Esophagus mucosa (tissue), 1 donor: ENCODE data around the gene SNX7. TPM values are rescaled to one million over a fixed set of nuclear protein-coding genes. Genes with fewer than 3 reads are reported as not detected.

ENCODE experiments used
- ATAC-seq: fragments of 200-7000 bp; cut with Tn5 transposase; one replicate; pipeline ENCODE4 v1.9.1; 2020
- total RNA-seq: library from RNA; stranded (reverse); gene quantifications from one replicate; pipeline ENCODE4 v1.2.4, GENCODE V29; 2023
- donor health status: DM: yes; HTN: yes; CAD: no.

SNX7 gene
- total RNA-seq, 1 donor from 2014 or later, result 25.4 TPM

DNA sequence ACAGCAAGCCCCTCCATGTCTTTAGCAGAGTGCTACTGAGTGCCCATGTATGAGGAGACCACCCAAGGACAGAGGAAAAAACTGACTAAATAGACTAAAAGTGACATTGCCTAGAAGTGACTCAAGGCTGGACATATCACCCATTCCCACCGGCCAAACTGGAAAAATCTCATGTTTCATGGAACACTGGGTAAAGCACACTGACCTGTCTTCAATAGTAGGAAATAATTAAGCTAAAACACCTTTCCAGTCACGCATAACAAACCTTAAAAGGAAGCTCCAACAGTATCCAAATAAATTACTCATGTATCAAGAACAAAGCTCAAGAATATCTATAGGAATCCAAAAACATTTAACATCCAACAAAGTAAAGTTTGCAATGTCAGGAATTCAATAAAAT, 120.4 kb downstream of the SNX7 start:
- ATAC-seq, result no peak

DNA sequence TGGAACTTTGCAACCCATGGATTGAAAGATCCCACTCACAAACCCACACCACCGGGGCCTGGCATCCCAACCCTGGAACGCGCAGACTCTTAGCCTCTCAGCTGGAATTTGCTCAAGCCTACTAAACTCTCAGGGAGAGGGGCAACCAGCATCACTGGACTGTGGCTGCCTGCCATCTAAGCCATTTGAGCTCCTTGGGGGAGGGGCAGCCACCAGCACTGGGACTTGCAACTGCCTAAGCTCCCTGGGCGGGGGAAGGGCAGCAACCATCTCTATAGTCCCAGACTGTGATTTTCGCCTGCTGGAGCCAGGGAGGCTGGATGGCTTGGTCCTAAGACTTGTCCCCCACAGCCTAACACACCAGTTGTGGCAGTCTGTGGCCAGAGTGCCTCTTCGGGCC, 122.3 kb downstream of the SNX7 start:
- no peak for ATAC-seq

DNA sequence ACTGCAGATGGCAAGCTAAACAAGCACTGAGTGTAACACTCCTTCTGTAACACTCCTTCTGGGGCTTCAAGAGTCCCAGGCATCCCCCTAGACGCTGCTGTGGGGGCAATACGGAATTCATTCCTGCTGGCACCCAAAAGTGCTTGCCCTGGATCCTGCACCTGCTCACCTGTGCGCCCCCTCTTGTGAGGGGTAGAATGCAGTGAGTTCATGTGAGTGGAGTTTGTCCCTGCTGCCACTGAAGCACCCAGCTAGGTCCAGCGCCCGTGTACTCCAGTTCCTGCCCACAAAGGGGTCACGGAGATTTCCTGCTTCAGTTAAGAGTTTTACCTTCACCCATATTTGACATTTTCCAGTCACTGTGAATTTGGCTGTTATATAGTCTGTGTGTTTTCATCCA, 130.0 kb downstream of the SNX7 start:
- ATAC-seq, result no peak

DNA sequence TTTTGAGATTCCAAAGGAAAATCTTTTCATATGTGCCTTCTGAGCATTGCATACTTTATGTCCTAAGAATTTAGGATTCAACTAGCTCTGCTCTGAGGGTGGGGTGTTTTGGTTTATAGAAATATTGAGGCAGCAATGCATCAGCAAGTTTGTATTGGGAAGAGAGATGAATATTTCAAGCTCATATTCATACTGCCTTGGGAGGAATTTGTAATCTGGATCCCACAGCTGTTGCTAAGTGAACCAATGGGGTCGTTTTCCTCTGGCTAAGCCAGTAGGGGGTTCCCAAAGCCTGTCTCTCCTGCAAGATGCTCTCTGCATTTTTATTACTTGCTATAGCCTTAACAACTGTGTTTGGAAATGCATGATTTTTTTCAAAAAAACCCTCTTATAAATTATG, 130.6 kb downstream of the SNX7 start:
- ATAC-seq, result no peak

DNA sequence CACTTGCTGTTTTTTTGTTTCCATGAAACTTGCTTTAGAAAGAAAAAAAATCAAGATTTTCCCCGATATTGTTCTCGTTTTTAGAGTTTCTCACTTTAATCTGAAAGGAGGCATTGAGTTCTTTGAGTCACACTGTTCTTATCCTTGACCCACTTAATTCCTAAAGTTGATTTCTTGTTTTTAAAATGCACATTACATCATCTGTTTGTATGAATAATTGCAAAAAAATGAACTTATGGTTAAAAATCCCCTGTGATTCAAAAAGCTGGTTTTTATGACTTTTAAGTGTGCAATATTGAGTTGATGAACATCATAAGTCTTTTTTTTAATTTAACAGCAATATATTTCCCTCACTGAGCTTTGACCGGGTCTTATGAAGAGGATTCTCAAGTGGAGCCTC, 131.6 kb downstream of the SNX7 start:
- ATAC-seq, result no peak

DNA sequence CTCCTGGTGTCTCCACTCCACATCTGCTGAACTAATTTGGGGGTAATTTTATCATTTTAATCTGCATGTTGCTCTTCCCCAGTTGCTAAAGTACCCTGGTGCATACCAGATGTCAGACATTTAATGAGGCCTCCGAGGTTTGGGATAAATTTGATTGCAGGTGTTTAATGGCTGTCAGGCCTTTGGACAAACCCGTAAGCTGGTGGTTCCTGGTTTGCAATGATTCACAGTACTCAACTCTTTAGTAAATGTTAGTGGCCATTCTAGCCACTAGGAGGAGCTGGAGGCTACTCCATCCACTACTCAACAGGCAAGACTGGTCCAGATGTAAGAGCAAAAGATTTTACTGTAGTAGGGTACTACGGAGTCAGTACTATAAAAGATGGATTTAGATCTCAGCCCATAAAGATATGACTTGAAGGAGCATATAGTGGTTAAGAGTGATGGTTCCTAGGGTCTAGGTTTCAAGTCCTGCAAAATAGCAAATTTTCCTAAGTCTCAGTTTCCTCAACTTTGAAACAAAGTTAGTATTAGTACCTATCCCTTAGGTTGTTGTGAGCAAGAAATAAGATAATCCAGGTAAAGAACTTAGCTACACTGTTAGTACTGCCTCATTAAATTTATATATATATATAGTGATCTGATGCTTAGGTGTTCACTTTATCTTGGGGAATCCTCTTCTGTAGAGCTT, 132.8 kb downstream of the SNX7 start:
- ATAC-seq, result peak; percentile 89

DNA sequence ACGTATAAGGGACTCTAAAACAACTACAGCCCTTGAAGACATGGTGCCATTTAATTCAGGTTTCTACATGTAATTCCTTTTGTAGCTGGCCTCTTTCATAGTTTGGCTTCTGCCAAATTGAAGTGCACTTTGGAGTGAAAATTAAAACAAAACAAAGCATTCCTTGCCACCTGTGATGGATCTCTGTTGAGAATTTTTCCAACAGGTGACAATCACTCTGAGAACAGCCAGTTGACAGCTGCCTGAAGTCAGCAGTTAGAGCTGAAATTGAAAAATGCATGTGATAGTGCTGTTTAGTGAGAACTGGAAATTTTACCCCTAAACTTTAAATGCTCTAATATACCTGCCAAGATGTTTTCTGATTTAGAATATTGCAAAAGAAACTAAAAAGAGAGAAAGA, 134.5 kb downstream of the SNX7 start:
- ATAC-seq, result no peak

DNA sequence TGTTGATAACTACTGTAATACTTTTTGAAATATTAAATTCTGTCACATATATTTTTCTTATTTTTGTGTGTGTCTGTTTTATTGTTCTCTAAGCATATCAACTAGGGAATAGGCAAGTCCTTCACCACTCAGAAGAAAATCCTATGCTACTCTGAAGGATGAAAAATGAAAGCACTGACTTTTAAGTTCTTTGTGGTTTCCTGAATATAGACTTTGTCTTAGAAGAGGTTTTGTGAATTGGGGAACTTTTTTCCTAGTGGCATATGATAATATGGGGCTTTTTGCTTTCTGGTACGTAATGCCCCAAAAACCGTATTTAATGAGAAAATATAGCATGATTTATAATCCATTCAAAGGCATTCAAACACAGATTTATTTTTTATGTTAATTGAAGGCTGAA, 136.0 kb downstream of the SNX7 start:
- ATAC-seq, result no peak
